Measurements from ENCODE around the gene TRPM5.

GRCh38 chr11:2450321-2451041 lies 6.2 kb upstream of the TRPM5 start:
- TF ChIP-seq CTCF (conservative IDR thresholded peaks at IDR 0.05; ENCODE audit: low read depth, low read length) (no peak), ELK1 (IDR thresholded peaks at IDR 0.05; ENCODE audit: borderline replicate concordance, low read depth, low read length) (no peak), CEBPB (IDR thresholded peaks at IDR 0.05; ENCODE audit: low read depth, low read length) (no peak), RCOR1 (IDR thresholded peaks at IDR 0.05; ENCODE audit: insufficient replicate concordance, low read length) (no peak), BHLHE40 (IDR thresholded peaks at IDR 0.05; ENCODE audit: low read depth, low read length) (no peak), MXI1 (IDR thresholded peaks at IDR 0.05; ENCODE audit: borderline replicate concordance, low read depth, low read length) (no peak), POLR2A (IDR thresholded peaks at IDR 0.05; ENCODE audit: low read depth, low read length) (no peak), RAD21 (IDR thresholded peaks at IDR 0.05; ENCODE audit: low read length) (no peak), RFX5 (IDR thresholded peaks at IDR 0.05; ENCODE audit: low read depth, low read length) (no peak), USF2 (IDR thresholded peaks at IDR 0.05; ENCODE audit: low read depth, low read length) (no peak), FOS (IDR thresholded peaks at IDR 0.05; ENCODE audit: low read depth, low read length) (no peak)
